Stomach (tissue), 4 donors: ENCODE measurements around the gene TDG.

ENCODE experiments used
- EP300 ChIP-seq: sonication (generic); formaldehyde crosslinking; IDR thresholded peaks from one replicate; pipeline ENCODE4 v1.6.1; 2017; ENCODE audit warnings: antibody characterized with exemption
- TF ChIP-seq, protein P1 (sequence below), 7 experiments: fragments of 450-650 bp in 4 of 7; fragments of 200-600 bp in 3 of 7; sonication (generic) in 3 of 7; IDR thresholded peaks; one replicate each; pipeline ENCODE4 v1.5.1; 2016 to 2019; ENCODE audit warnings: antibody characterized with exemption in 7 of 7, control low read depth in 2 of 7, mild to moderate bottlenecking in 1 of 7

DNA sequence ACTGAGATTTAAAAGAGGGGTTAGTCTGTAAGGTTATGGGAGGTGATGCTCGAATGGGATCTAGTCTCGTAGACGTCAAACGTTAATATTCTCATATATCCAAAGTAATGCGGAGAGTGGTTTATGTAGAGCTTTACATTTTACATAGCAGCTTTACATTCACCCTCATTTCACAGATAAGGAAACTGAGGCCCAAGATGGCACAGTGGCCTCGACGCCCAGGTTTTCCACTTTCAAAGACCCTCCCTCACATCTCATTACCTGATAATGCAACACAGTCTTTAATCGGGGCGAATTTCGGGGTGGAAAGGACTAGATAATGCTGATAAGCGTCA is 450 bp upstream of the TDG start:
- TF ChIP-seq, protein P1, sequence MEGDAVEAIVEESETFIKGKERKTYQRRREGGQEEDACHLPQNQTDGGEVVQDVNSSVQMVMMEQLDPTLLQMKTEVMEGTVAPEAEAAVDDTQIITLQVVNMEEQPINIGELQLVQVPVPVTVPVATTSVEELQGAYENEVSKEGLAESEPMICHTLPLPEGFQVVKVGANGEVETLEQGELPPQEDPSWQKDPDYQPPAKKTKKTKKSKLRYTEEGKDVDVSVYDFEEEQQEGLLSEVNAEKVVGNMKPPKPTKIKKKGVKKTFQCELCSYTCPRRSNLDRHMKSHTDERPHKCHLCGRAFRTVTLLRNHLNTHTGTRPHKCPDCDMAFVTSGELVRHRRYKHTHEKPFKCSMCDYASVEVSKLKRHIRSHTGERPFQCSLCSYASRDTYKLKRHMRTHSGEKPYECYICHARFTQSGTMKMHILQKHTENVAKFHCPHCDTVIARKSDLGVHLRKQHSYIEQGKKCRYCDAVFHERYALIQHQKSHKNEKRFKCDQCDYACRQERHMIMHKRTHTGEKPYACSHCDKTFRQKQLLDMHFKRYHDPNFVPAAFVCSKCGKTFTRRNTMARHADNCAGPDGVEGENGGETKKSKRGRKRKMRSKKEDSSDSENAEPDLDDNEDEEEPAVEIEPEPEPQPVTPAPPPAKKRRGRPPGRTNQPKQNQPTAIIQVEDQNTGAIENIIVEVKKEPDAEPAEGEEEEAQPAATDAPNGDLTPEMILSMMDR (IDR thresholded peaks at IDR 0.05): no peak
- no peak for TF ChIP-seq EP300
